Activated naive CD8-positive, alpha-beta T cell treated with anti-CD3 and anti-CD28 coated beads, Interleukin-2, amount 50 U/mL, for 16 hours (primary cell): ENCODE measurements around the gene SMIM20.

Experiments used
- DNase-seq: peaks from one replicate; pipeline ENCODE4 v3.0.0-alpha.2; 2020; ENCODE audit warnings: low read depth, low spot score

SMIM20 gene

GRCh38 chr4:25954293-25954904, 40.4 kb downstream of the SMIM20 start:
- DNase-seq: no peak

GRCh38 chr4:25955705-25956104, 41.7 kb downstream of the SMIM20 start:
- no peak for DNase-seq

GRCh38 chr4:25956260-25956659, 42.2 kb downstream of the SMIM20 start:
- no peak for DNase-seq

GRCh38 chr4:25958110-25958509, 44.1 kb downstream of the SMIM20 start:
- no peak for DNase-seq

- DNase-seq: no peak
These were observed 48.4 kb downstream of the SMIM20 start for GRCh38 chr4:25962393-25962792.

- no peak for DNase-seq
These were observed 51.6 kb downstream of the SMIM20 start for GRCh38 chr4:25965629-25966028.

- no peak for DNase-seq
These were observed 52.2 kb downstream of the SMIM20 start for GRCh38 chr4:25966171-25966570.

GRCh38 chr4:25969374-25970155, 55.5 kb downstream of the SMIM20 start:
- no peak for DNase-seq

- DNase-seq: no peak
These were observed 56.2 kb downstream of the SMIM20 start for GRCh38 chr4:25970226-25970675.

- DNase-seq: no peak
These were observed 56.8 kb downstream of the SMIM20 start for GRCh38 chr4:25970691-25971432.

GRCh38 chr4:25972366-25972765, 58.3 kb downstream of the SMIM20 start:
- no peak for DNase-seq

GRCh38 chr4:25972984-25973745, 59.1 kb downstream of the SMIM20 start:
- no peak for DNase-seq

- DNase-seq: no peak
These were observed 62.8 kb downstream of the SMIM20 start for GRCh38 chr4:25976780-25977179.

- DNase-seq: no peak
These were observed 63.6 kb downstream of the SMIM20 start for GRCh38 chr4:25977397-25978170.

- DNase-seq: no peak
These were observed 64.3 kb downstream of the SMIM20 start for GRCh38 chr4:25978327-25978726.
